ENCODE data around the gene ABCC12. TPM values are rescaled to one million over a fixed set of nuclear protein-coding genes. Genes with fewer than 3 reads are reported as not detected.

Gene ABCC12
- polyA plus RNA-seq, 1 donor (not counting 4 experiments of a cell fraction or from before 2014, with no cell fraction given): not detected

GRCh38 chr16:48113471-48113870 lies 42.3 kb downstream of the ABCC12 start:
- Histone ChIP-seq H2AFZ (ENCODE audit: control insufficient read depth, low read length) (no peak overlapping the region), H4K20me1 (ENCODE audit: control insufficient read depth, extremely low read depth, insufficient read depth, low read length) (no peaks in the 10 kb centered on the region), H3K79me2 (ENCODE audit: control insufficient read depth, insufficient read depth, low read length) (no peaks in the 10 kb centered on the region), H3K36me3 (ENCODE audit: control insufficient read depth in 2 of 2, extremely low read depth in 1 of 2, insufficient read depth in 2 of 2, low read length in 2 of 2) (no peaks in the 10 kb centered on the region), H3K4me1 (ENCODE audit: control insufficient read depth, extremely low read depth, insufficient read depth, low read length) (no peaks in the 10 kb centered on the region), H3K27ac (ENCODE audit: control insufficient read depth, insufficient read depth, low read length) (no peak overlapping the region), H3K9ac (ENCODE audit: control insufficient read depth, extremely low read depth, insufficient read depth, low read length) (no peak overlapping the region), H3K4me2 (ENCODE audit: control insufficient read depth, extremely low read depth, insufficient read depth, low read depth, low read length) (no peak overlapping the region), H3K4me3 (ENCODE audit: control insufficient read depth in 2 of 3, extremely low read depth in 1 of 3, insufficient read depth in 2 of 3, low read depth in 1 of 3, low read length in 3 of 3) (no peak overlapping the region), H3K9me3 (ENCODE audit: control insufficient read depth, low read depth, low read length) (no peaks in the 10 kb centered on the region), H3K9me1 (ENCODE audit: control insufficient read depth, extremely low read depth, insufficient read depth, low read length) (no peaks in the 10 kb centered on the region), H3K27me3 (ENCODE audit: control insufficient read depth, extremely low read depth, insufficient read depth, low read length) (peaks cover 34% of the 10 kb centered on the region)
- TF ChIP-seq EZH2 (IDR thresholded peaks at IDR 0.05; ENCODE audit: low read length) (no peak), CTCF (optimal IDR thresholded peaks at IDR 0.05 in 1 of 3, IDR thresholded peaks at IDR 0.05 in 1 of 3, conservative IDR thresholded peaks at IDR 0.05 in 1 of 3; ENCODE audit: extremely low read depth in 1 of 3, insufficient read depth in 2 of 3, low read length in 3 of 3) (peak; percentile 28 to 57 (median 52))
- DNase-seq (ENCODE audit: low read depth, low spot score): no peak
- dilution Hi-C loops (cut with MboI; ENCODE audit: extremely low pct_ligation_motif_present, low sequenced_read_pairs): no loop called here
- FAIRE-seq: no peak

- no peak overlapping the region for H2AFZ ChIP-seq (ENCODE audit: control insufficient read depth, low read length)
- no peaks in the 10 kb centered on the region for H3K36me3 ChIP-seq (ENCODE audit: control insufficient read depth in 2 of 2, extremely low read depth in 1 of 2, insufficient read depth in 2 of 2, low read length in 2 of 2)
- no peaks in the 10 kb centered on the region for H3K4me1 ChIP-seq (ENCODE audit: control insufficient read depth, extremely low read depth, insufficient read depth, low read length)
- DNase-seq (ENCODE audit: low read depth, low spot score) (no peak), FAIRE-seq (no peak)
- H3K9me3 ChIP-seq (ENCODE audit: control insufficient read depth, low read depth, low read length): no peaks in the 10 kb centered on the region
- dilution Hi-C loops (cut with MboI; ENCODE audit: extremely low pct_ligation_motif_present, low sequenced_read_pairs): no loop called here
- no peak for TF ChIP-seq EZH2 (IDR thresholded peaks at IDR 0.05; ENCODE audit: low read length)
- no peak for TF ChIP-seq CTCF (optimal IDR thresholded peaks at IDR 0.05 in 1 of 3, IDR thresholded peaks at IDR 0.05 in 1 of 3, conservative IDR thresholded peaks at IDR 0.05 in 1 of 3; ENCODE audit: extremely low read depth in 1 of 3, insufficient read depth in 2 of 3, low read length in 3 of 3)
- no peak overlapping the region for H3K27ac ChIP-seq (ENCODE audit: control insufficient read depth, insufficient read depth, low read length)
- H3K4me3 ChIP-seq (ENCODE audit: control insufficient read depth in 2 of 3, extremely low read depth in 1 of 3, insufficient read depth in 2 of 3, low read depth in 1 of 3, low read length in 3 of 3): no peak overlapping the region
- peaks cover 36% of the 10 kb centered on the region for H3K27me3 ChIP-seq (ENCODE audit: control insufficient read depth, extremely low read depth, insufficient read depth, low read length)
- H3K4me2 ChIP-seq (ENCODE audit: control insufficient read depth, extremely low read depth, insufficient read depth, low read depth, low read length): no peak overlapping the region
- no peak overlapping the region for H3K9ac ChIP-seq (ENCODE audit: control insufficient read depth, extremely low read depth, insufficient read depth, low read length)
- no peaks in the 10 kb centered on the region for H4K20me1 ChIP-seq (ENCODE audit: control insufficient read depth, extremely low read depth, insufficient read depth, low read length)
- no peaks in the 10 kb centered on the region for H3K9me1 ChIP-seq (ENCODE audit: control insufficient read depth, extremely low read depth, insufficient read depth, low read length)
- H3K79me2 ChIP-seq (ENCODE audit: control insufficient read depth, insufficient read depth, low read length): no peaks in the 10 kb centered on the region
Measured at GRCh38 chr16:48113001-48113400, 42.8 kb downstream of the ABCC12 start.
